SK-N-MC (cell line): ENCODE results near the gene UBE3C.

Experiments
- DNase-seq: peaks from one replicate; pipeline ENCODE4 v3.0.0-alpha.2; 2011; ENCODE audit warnings: low read depth, low spot score
- H3K27ac ChIP-seq: fragments of 200-600 bp; sonication (generic); 2 replicates; pipeline ENCODE4 v1.5.1; 2016; ENCODE audit warnings: mixed run types
- H3K36me3 ChIP-seq: fragments of 200-600 bp; sonication (generic); 2 replicates; pipeline ENCODE4 v1.6.1; 2017; ENCODE audit warnings: antibody characterized with exemption, low read length, mixed read lengths; ENCODE audit not compliant: insufficient read depth
- H3K4me3 ChIP-seq: fragments of 200-600 bp; sonication (generic); 2 replicates; pipeline ENCODE4 v1.5.1; 2016
- H3K9ac ChIP-seq: fragments of 200-600 bp; sonication (generic); 2 replicates; pipeline ENCODE4 v1.8.0; 2017; ENCODE audit warnings: mixed run types, mixed read lengths; ENCODE audit not compliant: insufficient read length
- H3K9me3 ChIP-seq: fragments of 200-600 bp; sonication (generic); 2 replicates; pipeline ENCODE4 v1.6.1; 2017; ENCODE audit warnings: low read depth, mild to moderate bottlenecking, antibody characterized with exemption, low read length, moderate library complexity, mixed read lengths
- EZH2 ChIP-seq: fragments of 200-600 bp; sonication (generic); IDR thresholded peaks from one replicate; pipeline ENCODE4 v1.6.1; 2017; ENCODE audit warnings: antibody characterized with exemption
- FOXP2 ChIP-seq: optimal IDR thresholded peaks from 2 replicates; pipeline ENCODE3; 2011; ENCODE audit warnings: mild to moderate bottlenecking, moderate library complexity; ENCODE audit not compliant: insufficient read depth; ENCODE audit errors: extremely low read length, control extremely low read depth
- POLR2AphosphoS5 ChIP-seq: IDR thresholded peaks from 2 replicates; pipeline ENCODE4 v1.6.1; 2012; ENCODE audit warnings: mild to moderate bottlenecking, low read depth, low read length, borderline replicate concordance

The UBE3C gene

DNA sequence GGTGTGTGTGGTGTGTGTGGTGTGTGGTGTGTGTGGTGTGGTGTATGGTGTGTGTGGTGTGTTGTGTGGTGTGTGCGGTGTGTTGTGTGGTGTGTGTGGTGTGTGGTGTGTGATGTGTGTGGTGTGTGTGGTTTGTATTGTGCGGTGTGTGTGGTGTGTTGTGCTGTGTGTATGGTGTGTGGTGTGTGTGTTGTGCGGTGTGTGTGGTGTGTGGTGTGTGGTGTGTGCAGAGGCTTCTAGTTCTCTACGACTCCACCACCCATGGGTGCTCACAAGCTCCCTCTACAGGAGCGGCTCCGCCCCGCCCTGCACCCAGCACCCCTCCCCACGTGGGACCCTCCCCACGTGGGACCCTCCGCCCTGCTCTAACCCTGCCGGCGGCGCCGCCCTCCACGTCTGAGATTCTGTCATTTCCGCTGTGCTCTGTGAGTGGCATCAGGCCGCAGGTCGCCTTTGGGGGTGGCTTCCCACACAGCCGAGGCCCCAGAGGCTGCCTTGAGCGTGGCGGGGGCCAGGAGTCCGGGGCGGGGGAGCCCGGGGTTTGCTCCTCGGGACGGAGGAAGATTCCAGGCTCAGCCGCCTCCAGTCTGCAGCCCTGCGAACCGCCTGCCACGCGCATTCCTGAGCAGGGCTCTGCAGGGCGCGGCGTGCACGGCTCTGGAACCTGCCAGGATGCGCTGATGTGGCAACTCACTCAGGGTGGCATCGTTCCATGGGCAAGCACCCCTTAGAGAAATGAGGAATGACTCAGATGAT lies 161.1 kb downstream of the UBE3C start:
- DNase-seq = no peak
- TF ChIP-seq EZH2 (no peak), POLR2AphosphoS5 (no peak), FOXP2 (no peak)
- no peaks in the 10 kb centered on the region for H3K9me3 ChIP-seq

DNA sequence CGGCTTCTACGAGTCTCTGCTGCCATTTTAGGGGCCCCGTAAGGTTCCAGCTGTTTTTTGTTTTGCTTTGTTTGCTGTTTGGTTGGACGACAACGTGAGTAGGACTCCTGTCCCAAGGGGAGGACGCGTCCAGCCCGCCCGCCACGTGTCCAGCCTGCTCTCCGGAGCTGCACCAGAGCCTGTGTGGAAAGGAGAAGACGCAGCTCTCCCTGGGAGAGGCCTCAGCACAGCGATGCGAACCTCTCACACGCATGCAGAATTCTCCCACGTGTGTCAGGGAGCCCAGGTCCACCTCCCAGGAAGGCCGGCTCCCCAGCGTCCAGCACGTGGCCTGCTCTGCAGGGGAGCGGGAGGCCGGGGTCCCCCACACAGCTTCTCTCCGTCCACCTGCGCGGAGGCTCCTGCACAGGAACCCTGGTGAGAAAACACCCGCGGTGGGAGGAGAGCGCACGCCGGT lies 161.7 kb downstream of the UBE3C start:
- no peak overlapping the region for H3K4me3 ChIP-seq
- no peak overlapping the region for H3K9ac ChIP-seq
- TF ChIP-seq FOXP2 (no peak), EZH2 (no peak), POLR2AphosphoS5 (no peak)
- H3K27ac ChIP-seq = no peak overlapping the region
- no peaks in the 10 kb centered on the region for H3K36me3 ChIP-seq
- DNase-seq = no peak
- H3K9me3 ChIP-seq = no peaks in the 10 kb centered on the region

More for the DNA sequence above, 161.1 kb downstream of the UBE3C start:
- Histone ChIP-seq H3K4me3 (no peak overlapping the region), H3K27ac (no peak overlapping the region), H3K9ac (no peak overlapping the region), H3K36me3 (no peaks in the 10 kb centered on the region)

DNA sequence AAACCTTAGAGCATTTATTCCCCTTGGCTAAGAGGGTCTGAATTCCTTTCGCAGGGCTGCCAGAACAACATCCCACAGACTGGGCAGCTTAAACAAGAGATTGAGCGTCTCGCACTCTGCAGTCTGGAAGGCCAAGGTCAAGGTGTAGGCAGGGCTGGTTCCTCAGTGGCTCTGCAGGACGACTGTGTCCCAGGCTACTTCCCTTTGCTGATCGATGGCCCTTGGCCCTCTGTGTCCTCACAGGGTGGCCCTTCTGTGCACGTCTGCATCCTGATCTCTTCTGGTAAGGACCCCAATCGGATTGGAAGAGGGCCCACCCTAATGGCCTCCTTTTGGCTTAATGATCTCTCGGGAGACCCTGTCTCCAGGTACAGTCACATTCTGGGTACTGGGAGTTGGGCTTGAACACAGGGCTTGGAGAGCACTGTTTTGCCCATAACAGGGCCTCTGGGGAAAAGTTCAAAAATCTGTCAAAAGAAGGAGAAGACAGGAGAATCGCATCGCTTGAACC lies 162.9 kb downstream of the UBE3C start:
- no peak overlapping the region for H3K9ac ChIP-seq
- no peak for DNase-seq

DNA sequence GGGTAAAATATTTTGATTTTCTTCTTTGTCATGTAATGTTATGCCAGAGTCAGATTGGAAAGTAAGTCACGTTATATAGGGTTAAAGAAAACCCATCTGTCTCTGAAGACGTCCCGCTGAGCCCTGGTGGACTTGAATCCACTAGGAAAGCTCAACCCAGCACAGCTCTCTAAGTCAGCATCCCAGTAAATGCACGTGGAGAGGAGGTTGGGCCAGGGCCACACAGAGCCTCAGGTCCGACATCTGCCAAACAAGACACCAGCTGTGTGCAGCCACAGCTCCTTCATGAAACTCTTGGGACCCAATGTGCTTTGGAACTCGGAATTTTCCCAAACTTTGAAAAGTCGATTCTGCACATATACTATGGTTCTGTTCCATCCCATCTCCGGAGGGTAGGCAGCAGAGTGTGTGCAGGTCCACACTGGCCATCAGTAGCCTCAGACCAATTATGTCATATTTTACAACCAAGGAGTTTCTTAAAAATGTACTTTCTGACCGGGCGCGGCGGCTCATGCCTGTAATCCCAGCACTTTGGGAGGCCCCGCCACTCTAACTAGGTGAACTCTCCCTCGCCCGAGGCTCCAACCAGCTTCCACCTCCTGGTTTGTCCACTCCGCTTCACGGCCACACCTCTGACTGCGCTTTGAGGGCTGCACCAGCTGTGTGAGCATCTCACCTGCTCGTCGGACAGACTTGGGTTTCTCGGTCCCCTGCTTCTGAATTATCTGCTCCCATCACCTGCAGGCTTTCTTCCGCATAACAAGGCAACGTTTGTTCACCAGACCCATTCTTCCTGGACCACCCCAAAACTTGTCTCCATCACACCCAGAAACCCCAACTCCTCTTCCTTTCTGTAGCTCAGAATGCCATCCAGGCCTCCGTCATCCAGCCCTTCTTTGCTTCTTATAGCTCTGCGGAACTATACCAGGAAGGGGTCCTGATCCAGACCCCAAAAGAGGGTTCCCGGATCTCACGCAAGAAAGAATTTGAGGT lies 168.4 kb downstream of the UBE3C start:
- Histone ChIP-seq H3K9ac (no peak overlapping the region), H3K9me3 (no peaks in the 10 kb centered on the region), H3K27ac (no peak overlapping the region), H3K36me3 (no peaks in the 10 kb centered on the region), H3K4me3 (no peak overlapping the region)
- TF ChIP-seq POLR2AphosphoS5 (no peak), EZH2 (no peak), FOXP2 (no peak)
- DNase-seq = no peak

More for the DNA sequence above, 162.9 kb downstream of the UBE3C start:
- TF ChIP-seq POLR2AphosphoS5 = no peak
- TF ChIP-seq FOXP2 = no peak
- TF ChIP-seq EZH2 = no peak
- Histone ChIP-seq H3K4me3 (no peak overlapping the region), H3K36me3 (no peaks in the 10 kb centered on the region), H3K9me3 (no peaks in the 10 kb centered on the region), H3K27ac (peak overlapping the region; percentile 90)

DNA sequence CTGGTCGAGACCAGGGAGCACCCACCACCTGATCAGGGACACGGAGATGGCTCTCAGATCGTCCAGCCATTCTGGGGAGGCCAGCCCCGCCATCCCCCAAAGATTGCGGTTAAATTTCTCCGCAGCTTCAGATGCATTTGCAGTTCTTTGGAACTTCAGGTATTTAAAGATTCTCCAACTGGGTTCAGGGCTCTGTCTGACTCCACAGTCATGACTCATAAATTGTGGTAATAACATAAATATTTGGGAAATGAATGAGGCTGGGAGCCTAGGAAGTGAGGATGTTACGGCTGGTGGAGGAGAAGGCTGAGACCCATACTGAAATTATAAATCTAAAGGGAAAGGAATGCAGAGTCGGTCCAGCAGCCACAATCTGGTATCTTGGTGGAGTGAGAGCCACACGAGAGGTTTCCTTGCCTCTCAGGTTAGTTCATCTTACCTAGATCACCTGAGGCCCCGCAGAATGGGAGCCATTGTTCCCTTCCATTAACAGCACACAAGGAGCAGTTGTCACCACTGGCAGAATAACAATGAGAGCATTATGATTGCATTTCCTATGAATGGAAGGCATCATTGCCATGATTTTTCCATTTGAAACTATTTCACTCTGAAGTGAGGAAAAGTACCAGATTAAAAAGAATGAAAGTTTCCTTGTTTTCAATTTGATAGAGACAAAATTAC lies 171.4 kb downstream of the UBE3C start:
- TF ChIP-seq POLR2AphosphoS5 (no peak), EZH2 (no peak), FOXP2 (no peak)
- no peak for DNase-seq
- no peak overlapping the region for H3K9ac ChIP-seq
- H3K36me3 ChIP-seq = no peaks in the 10 kb centered on the region
- no peak overlapping the region for H3K4me3 ChIP-seq
- H3K27ac ChIP-seq = no peak overlapping the region
- H3K9me3 ChIP-seq = no peaks in the 10 kb centered on the region

DNA sequence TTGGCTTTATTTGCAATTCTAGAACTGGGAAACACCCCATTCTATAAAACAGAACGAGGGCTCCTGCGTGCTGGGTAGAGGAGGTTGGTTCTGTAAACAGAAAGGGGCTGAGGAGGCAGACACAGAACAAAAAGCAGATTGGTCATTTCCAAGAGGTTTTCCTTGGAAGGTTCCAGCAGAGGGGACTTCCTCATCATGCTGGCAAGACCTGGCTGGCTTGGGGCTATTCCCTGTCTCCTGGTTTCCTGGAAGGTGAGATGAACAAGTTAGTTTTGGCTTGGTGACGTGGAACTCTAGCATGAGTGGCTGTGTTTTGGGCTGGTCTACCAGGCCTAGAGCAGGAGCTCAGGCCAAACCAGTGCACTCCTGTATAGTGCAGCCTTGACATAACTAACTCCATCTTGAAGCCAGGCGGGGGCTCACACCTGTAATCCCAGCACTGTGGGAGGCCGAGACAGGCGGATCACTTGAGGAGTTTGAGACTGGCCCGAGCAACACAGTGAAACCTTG lies 172.0 kb downstream of the UBE3C start:
- no peaks in the 10 kb centered on the region for H3K9me3 ChIP-seq
- DNase-seq = no peak
- no peak overlapping the region for H3K27ac ChIP-seq
- no peak overlapping the region for H3K4me3 ChIP-seq
- no peaks in the 10 kb centered on the region for H3K36me3 ChIP-seq
- TF ChIP-seq EZH2 = no peak
- TF ChIP-seq FOXP2 = no peak
- TF ChIP-seq POLR2AphosphoS5 = no peak
- no peak overlapping the region for H3K9ac ChIP-seq

DNA sequence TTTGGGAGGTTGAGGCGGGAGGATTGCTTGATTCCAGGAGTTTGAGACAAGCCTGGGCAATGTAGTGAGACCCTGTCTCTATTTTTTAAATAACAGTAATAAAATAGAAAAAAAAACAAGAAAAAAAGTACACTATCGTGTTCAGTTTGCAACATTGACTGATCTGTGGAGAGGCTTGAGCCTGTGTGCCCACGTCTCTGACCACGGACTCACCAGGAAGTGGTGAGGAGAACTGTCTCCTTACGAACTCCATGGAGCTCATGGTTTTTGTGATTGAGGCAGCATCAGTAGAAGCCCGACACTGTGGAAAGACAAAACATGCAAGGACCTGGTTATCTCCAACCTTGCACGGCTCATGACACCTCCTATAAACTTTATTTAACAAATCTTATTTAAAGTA lies 174.2 kb downstream of the UBE3C start:
- TF ChIP-seq EZH2 (no peak), POLR2AphosphoS5 (no peak), FOXP2 (no peak)
- Histone ChIP-seq H3K4me3 (no peak overlapping the region), H3K27ac (no peak overlapping the region), H3K36me3 (no peaks in the 10 kb centered on the region), H3K9me3 (no peaks in the 10 kb centered on the region), H3K9ac (no peak overlapping the region)
- no peak for DNase-seq

DNA sequence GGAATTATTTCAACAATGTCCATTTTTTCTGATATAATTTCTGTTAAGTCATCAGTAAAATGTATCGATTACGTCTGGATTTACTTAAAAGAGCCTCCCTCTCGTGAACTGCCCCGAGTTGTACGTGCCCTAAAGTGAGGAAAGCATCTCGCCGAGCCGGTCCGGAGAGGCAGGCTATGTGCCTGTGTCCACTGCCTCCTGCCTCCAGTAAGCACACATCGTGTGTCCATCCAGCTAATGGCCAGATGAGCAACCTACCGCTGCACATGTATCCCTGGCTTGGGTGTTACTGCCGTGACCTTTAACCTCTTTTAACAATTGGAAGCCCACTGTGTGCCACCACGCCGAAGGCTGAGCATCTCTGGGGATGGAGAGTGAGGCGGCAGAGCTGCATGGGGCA lies 174.9 kb downstream of the UBE3C start:
- no peak overlapping the region for H3K27ac ChIP-seq
- no peaks in the 10 kb centered on the region for H3K36me3 ChIP-seq
- DNase-seq = no peak
- no peak for TF ChIP-seq EZH2
- H3K9me3 ChIP-seq = no peaks in the 10 kb centered on the region
- H3K4me3 ChIP-seq = no peak overlapping the region
- H3K9ac ChIP-seq = no peak overlapping the region
